ENCODE measurements around the gene METRN.

Gene METRN

DNA sequence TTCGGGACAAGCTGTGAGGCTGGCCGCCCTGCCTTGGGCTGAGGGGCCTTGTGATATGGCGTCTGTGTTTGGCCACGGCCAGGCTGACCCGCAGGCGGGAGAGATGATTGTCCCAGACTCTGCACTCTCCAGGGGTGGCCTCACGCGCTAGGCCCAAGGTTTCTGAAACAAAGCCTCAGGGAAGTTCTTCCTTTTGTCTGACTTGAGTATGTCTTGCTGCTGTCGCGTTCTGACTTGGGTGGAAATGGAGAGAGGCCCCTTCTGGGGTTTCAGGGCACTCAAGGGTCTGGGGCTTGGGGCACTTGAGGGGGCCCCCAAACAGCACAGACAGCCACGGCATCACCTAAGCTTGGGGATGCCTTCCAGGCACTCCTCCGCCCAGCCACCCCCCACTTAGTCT is 3.8 kb upstream of the METRN start:
- no peak for DNase-seq

DNA sequence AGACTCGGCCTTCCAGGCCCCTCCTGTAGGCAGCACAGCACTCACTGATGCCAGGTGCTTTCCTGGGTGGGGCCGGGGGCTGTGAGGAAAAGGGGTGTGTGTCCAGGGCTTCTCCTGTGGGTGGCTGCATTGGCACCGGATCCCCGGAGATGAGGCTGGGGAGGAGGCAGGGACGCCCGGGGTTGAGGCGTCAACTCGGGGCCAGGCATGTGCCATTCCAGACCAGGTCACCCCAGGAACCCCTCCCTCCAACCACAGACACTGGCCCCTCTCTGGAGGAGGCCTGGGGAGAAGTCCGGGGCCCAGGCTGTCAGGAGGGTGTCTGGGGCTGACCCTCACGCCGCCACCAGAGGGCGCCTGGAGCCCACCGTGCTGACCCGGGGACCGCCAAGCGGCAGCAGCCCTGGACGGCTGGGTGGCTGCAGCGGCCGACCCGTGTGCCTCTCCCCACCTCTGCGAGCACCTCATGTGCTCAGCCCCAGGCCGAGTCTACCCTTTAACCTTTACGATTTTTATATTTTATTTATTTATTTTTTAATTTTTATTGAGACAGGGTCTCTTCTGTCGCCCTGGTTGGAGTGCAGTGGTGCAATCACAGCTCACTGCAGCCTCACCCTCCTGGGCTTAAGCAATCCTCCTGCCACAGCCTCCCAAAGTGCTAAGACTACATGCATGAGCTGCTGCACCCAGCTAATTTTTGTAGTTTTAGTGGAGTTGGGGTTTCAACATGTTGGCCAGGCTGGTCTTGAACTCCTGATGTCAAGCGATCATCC is 3.2 kb upstream of the METRN start:
- peak; percentile 41 to 84 for DNase-seq

DNA sequence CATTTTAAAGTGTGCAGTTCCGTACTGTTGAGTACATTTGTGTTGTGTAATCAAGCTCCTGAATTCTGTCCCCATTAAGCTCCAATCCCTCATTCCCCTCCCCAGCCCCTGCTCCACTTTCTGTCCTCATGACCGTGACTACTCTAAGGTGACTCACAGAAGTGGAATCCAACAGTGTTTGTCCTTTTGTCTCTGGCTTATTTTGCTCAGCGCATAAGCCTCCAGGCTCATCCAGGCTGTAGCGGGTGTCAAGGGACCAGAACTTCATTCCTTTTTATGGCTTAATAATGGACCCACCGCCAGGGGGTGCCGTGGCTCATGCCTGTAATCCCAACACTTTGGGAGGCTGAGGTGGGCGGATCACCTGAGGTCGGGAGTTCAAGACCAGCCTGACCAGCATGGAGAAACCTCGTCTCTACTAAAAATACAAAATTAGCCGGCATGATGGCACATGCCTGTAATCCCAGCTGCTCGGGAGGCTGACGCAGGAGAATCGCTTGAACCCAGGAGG is 2.1 kb upstream of the METRN start:
- peak; percentile 43 to 56 for DNase-seq

DNA sequence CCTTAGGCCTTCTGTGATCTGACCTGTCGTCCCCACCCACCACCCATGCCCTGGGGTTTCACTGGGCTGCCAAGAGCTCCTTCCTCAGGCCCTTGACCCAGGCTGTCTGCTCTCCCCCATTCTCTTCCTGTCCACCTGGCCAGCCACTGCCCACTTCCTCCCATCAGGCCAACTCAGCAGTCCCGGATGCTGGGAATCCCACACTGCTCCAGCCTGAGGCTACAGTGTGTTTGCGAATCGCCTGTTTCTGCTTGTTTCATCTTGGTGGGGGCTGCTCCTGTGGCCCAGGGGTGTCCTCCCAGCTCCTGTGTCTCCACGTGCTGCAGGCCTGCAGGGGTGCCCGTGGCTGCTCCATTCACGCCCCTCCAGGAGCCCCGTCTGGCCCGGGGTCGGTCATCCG is 839 bp upstream of the METRN start:
- DNase-seq = no peak

DNA sequence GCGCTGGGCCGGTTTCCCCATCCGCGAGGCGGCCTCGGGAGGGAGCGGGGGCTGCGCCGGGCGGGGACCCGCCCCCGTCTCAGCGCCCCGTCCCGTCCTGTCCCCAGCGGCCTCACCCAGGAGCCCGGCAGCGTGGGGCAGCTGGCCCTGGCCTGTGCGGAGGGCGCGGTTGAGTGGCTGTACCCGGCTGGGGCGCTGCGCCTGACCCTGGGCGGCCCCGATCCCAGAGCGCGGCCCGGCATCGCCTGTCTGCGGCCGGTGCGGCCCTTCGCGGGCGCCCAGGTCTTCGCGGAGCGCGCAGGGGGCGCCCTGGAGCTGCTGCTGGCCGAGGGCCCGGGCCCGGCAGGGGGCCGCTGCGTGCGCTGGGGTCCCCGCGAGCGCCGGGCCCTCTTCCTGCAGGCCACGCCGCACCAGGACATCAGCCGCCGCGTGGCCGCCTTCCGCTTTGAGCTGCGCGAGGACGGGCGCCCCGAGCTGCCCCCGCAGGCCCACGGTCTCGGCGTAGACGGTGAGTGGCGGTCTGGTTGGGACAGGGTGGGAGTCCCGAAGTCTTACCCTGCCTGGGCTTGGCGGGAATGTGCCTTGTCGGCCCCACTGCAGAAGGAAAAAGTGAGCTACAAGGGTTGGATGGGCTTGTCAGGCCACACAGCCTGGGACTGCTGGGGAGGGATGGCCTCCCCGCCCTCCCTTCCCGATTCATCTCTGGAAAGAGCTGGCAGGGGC is 720 bp downstream of the METRN start:
- no peak for DNase-seq

DNA sequence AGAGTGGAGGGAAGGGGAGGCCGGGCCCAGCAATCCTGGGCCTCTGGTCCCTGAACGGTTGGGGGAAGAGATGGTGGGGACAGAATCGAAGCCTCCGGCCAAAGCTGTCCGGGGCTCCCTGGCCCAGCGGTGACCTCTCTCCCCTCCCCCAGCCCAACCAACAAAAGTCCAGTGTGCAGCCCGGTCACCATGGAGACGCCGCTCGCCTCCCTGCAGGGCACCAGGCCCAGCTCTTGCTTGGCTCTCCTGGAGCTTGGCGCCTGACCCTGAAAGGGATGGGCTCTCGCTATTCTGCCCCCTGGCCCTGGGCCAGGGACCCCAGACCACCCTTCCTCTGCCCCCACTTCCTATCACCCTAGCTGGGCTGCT is 1.3 kb downstream of the METRN start:
- no peak for DNase-seq

DNA sequence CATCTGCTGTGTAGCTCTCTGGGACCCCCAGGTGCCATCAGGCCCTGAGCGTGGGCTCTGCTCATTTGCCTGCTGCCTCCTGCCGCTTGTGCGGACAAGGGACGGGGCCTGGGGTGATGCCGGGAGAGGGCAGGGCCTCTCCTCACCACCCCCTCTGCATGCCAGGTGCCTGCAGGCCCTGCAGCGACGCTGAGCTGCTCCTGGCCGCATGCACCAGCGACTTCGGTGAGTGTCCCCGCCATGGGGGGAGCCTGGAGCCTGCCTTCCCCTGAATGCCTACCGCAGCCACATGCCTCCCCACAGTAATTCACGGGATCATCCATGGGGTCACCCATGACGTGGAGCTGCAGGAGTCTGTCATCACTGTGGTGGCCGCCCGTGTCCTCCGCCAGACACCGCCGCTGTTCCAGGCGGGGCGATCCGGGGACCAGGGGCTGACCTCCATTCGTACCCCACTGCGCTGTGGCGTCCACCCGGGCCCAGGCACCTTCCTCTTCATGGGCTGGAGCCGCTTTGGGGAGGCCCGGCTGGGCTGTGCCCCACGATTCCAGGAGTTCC is 1.9 kb downstream of the METRN start:
- DNase-seq = no peak

DNA sequence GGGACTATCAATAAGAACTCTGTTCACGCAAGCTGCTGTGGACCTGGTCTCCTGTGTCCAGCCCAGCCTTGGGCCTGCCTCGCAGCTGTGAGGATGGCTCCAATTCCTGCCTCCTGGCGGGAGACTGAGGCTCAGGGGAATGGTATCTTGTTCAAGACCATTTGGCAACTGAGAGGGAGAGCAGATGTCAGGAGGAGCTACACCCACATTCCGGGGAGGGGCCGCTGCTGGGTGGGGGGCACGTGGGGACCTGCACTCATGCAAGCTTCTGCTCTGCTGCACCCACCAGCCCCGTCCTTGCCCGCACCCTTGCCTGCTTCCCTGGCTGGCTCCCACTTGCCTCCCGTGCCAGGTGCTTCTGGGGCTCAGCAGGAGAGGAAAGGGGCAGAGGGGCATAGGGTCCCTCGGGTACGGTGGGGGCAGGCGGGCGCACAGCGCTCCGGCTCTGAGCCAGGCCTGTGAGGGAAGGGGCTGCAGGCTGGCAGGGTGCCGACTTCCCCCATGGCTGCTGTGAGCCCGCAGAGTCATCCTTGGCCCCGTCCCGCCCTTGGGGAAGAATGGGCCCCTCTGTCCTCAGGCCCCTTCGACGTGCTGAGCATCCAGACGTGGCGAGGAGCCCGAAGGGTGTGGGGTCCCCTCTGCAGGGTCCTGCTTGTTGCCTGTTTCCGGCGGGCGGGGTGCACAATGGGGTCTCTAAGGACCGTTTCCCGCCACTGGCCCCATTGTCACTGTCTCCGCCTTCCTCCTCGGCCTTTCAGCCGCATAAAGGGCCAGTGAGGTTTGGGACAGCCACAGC is 2.7 kb downstream of the METRN start:
- DNase-seq = no peak

DNA sequence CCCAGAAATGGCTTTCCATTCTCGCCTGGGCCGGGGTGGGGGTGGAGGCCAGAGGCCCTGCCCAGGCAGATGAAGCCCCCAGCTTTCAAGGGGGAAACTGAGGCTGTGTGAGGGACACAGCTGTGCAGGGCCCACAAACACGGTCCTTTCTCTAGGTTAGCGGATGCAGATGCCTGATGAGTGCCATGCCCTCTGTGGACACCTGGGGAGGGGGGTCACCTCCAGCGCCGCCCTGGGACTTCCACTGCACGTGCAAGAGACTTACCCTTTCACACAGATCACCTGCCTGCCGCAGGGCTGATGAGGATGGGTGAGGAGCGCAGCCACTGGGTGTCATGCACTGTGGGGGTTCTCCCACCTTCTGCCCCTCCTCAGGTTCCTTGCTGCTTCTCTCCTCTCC is 3.5 kb downstream of the METRN start:
- no peak for DNase-seq

DNA sequence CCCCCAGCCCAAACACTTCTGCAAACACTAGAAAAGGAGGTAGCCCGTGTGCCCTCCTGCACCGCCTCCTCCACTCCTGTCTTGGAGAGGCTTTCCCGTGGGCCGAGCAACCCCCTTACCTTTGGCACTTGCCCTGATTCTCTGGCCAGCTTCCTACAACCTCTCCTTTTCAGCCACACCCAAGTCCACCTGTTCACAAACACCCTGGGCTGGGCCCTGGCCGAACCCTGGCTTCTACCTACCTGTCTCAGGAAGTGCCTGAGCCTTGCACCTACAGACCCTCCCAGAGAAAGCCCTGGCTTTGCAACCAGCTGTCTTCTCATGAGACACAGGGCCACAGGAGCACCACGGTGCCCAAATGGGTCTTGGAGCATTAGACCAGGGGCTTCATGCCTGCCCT is 4.0 kb downstream of the METRN start:
- no peak for DNase-seq

DNA sequence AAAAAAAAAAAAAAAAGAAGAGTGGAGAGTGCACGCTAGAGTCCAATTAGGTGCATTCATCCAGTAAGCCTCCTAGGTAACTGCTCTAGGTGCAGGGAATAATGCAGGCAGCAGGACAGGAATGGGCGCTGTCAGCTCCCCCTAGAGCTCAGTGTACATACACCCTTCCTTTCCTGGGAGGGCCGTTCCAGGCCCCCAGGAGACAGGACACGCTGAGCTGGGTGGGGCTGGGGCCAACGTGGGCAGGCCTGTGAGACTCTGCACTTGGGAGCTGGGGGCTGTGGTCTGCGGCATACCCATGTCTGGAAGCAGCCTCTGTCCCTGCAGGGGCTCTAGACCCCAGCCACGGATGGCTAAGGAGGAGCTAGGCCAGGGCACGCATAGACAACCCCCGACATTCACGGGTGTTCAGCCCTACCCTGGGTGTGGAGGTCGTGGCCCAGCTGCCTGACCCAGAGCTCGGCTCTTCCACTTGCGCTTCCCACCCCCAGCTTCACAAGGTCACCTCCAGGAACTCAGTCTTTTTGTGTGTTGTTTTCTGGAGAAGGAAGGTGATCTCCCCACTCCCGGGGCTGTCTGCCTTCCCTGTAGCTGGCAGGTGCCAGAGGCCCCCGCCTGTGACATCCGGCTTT is 5.0 kb downstream of the METRN start:
- no peak for DNase-seq

DNA sequence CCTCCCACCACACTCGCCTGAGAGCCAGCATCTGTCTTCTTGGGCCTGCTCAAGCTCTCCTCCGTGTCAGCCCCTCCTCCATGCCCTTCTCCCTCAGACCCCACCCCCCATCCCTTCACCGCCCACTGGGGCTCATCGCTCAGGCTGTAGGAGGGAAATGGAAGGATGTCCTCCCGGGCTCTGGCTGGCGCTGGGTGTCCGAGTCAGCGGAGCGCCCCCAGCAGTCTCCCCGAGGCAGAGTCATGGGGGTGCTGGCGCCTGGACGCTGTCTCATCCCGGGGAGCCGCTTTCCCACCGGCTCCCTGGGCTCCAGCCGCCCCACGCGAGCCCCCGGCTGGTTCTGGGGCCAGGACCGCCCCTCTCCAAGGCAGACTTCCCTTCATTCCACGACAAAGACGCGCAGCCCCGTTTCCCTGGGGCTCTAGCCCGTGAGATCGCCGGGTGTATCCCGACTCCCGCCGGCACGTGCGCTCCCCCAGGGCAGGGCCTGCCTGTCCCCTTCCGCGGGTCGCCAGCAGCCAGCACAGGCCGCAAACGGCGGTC is 5.6 kb downstream of the METRN start:
- DNase-seq = peak in 1 of 2 donors; percentile 23

DNA sequence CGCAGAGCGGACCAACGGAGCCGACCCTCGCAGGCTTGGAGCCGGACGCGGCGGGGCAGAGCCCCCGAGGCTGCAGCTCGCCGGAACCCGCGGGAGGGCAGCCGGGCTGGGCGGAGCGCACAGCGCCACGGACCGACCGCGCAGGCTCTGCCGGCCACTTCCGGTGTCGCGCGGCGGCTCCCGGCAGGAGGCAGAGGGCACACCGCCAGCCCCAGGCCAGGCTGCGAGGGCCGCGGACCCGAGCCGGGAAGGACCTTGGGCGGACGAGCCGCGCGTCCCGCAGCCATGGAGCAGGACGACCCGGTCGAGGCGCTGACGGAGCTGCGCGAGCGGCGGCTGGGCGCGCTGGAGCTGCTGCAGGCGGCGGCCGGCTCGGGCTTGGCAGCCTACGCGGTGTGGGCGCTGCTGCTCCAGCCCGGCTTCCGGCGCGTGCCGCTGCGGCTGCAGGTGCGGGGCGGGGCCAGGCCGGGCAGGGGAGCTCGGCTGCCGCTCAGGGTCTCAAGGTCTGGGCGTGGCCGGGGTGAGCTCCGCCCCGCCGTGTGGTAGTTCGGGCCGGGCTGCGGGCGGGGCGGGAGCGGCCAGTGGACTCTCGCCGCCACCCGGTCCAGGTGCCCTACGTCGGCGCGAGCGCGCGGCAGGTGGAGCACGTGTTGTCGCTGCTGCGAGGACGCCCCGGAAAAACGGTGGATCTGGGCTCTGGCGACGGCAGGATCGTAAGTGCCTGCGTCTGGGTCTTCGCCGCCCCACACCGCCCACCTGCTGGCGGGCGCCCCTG is 6.3 kb downstream of the METRN start, which contains the start of gene ANTKMT:
TSS of gene ANTKMT (plus strand) at position 157 of the 775 bp plus-strand sequence. CDS start at position 286, 129 bp downstream.
- peak; percentile 52 to 62 for DNase-seq

DNA sequence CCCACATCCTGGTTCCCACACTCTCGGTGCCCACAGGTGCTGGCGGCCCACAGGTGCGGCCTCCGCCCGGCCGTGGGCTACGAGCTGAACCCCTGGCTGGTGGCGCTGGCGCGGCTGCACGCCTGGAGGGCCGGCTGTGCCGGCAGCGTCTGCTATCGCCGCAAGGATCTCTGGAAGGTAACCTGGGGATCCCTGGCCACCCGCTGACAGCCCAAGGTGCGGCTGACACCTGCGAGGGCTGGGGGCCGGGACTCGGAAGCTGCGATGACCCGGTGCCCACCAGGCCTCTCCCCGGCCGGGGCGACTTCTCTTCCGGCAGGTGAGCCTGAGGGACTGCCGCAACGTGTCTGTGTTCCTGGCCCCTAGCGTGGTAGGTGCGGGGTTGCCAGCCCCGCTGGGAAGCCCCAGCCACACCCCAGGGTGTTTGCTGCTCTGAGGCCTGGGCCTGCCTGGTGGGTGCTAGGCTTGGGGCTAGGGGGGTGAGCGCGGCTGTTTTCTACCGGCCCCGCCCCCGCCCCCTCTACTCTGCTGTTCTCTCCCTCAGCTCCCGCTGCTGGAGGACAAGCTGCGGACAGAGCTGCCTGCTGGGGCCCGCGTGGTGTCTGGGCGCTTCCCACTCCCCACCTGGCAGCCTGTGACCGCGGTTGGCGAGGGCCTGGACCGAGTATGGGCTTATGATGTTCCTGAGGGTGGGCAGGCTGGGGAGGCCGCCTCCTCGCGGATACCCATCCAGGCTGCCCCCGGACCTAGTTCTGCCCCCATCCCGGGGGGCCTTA is 7.0 kb downstream of the METRN start:
- no peak for DNase-seq

DNA sequence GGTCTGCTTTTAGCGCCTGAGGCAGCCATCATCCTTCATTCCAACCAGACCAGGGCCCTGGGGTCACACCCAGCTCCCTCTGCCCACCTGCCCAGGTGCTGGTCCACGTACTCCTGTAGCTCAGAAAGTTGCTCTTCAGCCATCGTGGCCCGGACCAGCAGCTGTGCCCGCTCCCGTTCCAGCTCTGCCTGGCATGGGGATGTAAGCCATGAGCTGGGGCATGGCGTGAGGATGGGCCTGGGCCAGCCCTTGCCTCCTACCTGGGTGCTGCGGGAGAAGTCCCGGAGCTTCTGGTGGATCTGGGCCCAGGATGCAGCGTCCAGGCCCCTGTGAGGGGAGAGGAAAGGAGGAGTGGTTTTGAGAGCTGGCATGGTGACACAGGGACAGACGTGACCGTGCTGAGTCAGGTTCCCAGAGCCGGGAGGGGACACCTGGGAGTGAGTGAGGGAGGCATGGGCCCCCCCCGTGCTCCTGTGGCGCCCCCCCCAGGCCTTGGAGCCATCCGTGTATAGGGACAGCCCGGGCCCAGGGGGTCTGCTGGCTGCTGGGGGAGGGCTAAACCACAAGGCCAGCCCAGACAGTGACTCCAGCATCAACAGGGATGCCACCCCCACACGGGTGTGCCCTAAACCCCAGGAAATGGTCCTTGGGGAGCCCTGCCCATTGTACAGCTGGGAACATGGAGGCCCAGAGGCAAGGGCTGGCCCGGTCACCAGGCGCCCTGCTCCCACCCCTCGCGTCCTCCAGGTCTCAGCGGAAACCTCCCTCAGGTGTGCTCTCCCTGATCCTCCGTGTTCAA is 8.1 kb downstream of the METRN start:
- DNase-seq = no peak

DNA sequence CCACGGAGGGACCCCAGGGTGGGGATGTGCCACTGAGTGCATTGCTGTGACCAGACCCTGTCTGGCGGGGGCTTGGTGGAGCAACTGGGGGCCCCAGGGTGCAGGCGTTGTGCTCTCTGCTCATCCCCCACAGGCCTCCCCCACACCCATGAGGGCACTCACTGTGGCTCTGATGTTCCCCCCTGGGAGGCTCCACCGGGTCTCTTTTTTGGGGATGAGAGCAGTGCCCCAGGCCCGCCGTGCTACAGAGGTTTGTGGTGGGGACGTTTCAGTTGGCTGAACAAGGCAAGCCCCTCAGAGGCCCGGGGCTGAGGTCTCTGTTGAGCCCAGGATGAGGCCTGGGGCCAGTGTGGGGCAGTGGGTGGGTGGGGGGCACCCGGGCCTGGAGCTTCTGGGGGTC is 8.8 kb downstream of the METRN start:
- no peak for DNase-seq

DNA sequence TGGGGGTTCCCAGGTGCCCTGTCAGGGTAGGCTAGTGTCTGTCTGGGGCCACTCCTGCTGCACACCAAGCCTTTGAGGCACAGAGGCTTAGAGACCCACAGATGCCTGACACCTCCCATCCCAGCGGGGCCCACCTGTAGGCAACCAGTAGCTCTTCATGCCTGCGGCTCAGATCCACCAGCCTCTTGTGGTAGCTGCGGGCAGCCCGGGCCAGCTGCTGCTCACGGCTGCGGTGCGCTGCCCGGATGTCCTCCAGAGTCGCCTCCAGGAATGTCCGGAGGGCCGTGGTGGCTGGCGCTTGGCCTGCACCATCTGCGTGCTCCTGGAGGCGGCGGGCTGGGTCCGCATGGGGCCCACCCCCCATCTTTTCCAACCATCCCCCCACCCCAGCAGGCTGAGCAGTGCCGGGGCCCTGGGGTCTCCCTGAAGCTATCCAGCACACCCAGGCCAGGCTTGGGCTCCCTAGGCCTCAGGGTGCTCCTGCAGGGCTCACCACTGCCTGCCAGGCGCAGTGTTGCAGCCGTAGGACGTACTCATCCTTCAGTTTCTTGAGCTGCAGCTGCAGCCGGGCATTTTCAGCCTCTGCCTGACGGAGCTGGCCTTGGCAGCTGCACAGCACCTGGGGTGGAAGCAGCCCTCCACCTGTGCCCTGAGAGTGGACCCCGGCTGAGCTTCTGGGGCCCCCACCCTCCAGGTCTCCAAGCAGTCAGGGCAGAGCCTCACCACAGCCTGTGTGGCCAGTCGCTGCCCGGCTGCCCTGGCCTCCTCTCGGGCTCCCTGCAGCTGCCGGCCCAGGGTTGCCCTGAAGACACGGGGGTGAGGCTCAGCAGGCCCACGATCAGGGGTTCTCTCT is 9.5 kb downstream of the METRN start:
- DNase-seq = no peak

DNA sequence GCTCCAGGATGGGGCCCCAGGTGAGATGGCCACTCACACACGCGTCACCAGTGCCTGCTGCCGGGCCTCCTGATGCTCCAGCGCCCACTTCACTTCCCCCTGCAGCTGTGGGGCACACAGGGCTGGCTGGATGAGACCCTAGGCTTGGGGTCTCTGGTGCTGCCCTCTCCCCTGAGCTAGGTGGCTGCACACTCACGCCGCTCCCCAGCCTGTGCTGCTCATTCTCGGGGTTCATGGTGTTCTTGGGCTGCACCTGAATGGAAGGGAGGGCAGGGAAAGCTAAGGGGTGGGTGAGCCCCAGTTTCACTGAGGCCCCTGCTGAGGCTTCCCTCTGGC is 10.1 kb downstream of the METRN start:
- DNase-seq = no peak
